Neural cell (in vitro differentiated cells): ENCODE measurements around the gene PRKCA.

Experiments
- EZH2 ChIP-seq: fragments of 200-600, 300-800 bp; shearing (Covaris generic), sonication (generic); IDR thresholded peaks from 2 replicates; pipeline ENCODE4 v1.6.1; 2014; ENCODE audit warnings: antibody characterized with exemption, low read length, borderline replicate concordance, mild to moderate bottlenecking; ENCODE audit not compliant: insufficient read depth, poor library complexity, severe bottlenecking
- RAD21 ChIP-seq: fragments of 450-650 bp; conservative IDR thresholded peaks from 2 replicates; pipeline ENCODE4 v1.6.1; 2014; ENCODE audit warnings: antibody characterized with exemption, mild to moderate bottlenecking, moderate library complexity
- TAF1 ChIP-seq: IDR thresholded peaks from 2 replicates; pipeline ENCODE4 v1.6.1; 2012; ENCODE audit warnings: low read depth
- TF ChIP-seq, protein P1 (sequence below): fragments of 450-650 bp; IDR thresholded peaks from 2 replicates; pipeline ENCODE4 v1.5.1; 2014; ENCODE audit warnings: antibody characterized with exemption, mild to moderate bottlenecking, moderate library complexity; ENCODE audit not compliant: poor library complexity, severe bottlenecking

DNA sequence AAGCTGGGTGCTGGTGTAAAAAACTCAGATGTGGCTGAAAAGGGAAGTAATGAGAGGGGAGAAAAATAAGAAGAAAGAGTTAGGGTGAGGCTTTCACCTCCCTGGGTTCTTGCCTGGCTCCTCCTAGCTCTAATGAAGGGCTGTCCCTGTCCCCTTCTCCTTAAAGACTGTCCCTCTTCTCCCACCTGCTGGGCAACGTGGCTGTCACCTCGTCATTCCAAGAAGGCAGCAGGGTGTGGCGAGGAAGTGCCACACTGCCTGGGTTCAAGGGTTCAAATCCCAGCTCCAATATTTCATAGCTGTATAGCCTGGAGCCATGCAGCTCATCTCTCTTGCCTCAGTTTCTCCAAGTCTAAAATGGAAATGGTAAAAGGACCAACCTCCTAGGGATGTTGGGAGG is 410.0 kb downstream of the PRKCA start:
- TF ChIP-seq, protein P1, sequence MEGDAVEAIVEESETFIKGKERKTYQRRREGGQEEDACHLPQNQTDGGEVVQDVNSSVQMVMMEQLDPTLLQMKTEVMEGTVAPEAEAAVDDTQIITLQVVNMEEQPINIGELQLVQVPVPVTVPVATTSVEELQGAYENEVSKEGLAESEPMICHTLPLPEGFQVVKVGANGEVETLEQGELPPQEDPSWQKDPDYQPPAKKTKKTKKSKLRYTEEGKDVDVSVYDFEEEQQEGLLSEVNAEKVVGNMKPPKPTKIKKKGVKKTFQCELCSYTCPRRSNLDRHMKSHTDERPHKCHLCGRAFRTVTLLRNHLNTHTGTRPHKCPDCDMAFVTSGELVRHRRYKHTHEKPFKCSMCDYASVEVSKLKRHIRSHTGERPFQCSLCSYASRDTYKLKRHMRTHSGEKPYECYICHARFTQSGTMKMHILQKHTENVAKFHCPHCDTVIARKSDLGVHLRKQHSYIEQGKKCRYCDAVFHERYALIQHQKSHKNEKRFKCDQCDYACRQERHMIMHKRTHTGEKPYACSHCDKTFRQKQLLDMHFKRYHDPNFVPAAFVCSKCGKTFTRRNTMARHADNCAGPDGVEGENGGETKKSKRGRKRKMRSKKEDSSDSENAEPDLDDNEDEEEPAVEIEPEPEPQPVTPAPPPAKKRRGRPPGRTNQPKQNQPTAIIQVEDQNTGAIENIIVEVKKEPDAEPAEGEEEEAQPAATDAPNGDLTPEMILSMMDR: no peak
- no peak for TF ChIP-seq EZH2
- no peak for TF ChIP-seq TAF1
- no peak for TF ChIP-seq RAD21
